WTC11 (cell line): ENCODE measurements around the gene CSN2. TPM values are rescaled to one million over a fixed set of nuclear protein-coding genes. Genes with fewer than 3 reads are reported as not detected.

Experiments used
- ATAC-seq: fragments of 200-7000 bp; cut with Tn5 transposase; 2 replicates; pipeline ENCODE4 v1.10.0; 2021; ENCODE audit warnings: mild to moderate bottlenecking, moderate library complexity
- CTCF ChIA-PET: fragments of 300-600 bp; sonication (Branson Sonifier 250); formaldehyde crosslinking; loops from one replicate; lab custom pipeline; 2021; ENCODE audit warnings: antibody characterized with exemption; lab: Charles Lee
- POLR2A ChIA-PET: fragments of 350-600 bp; sonication (Branson Sonifier 250); formaldehyde crosslinking; loops from one replicate; lab custom pipeline; 2021; ENCODE audit warnings: antibody characterized with exemption; lab: Charles Lee
- DNase-seq: peaks from one replicate; pipeline ENCODE4 v3.0.0; 2021; ENCODE audit warnings: low spot score
- H3K27ac Mint-ChIP-seq: 2 replicates; pipeline ENCODE4 v1.8.0; 2021; ENCODE audit warnings: mixed read lengths
- H3K27me3 Mint-ChIP-seq: 2 replicates; pipeline ENCODE4 v1.8.0; 2021; ENCODE audit warnings: low read depth, mild to moderate bottlenecking, moderate library complexity, mixed read lengths
- H3K36me3 Mint-ChIP-seq: 2 replicates; pipeline ENCODE4 v1.8.0; 2021; ENCODE audit warnings: mixed read lengths
- H3K4me1 Mint-ChIP-seq: 2 replicates; pipeline ENCODE4 v1.8.0; 2022; ENCODE audit warnings: mixed read lengths
- H3K4me3 Mint-ChIP-seq: 2 replicates; pipeline ENCODE4 v1.8.0; 2021; ENCODE audit warnings: mild to moderate bottlenecking, moderate library complexity, mixed read lengths
- H3K9me3 Mint-ChIP-seq: 2 replicates; pipeline ENCODE4 v1.8.0; 2021; ENCODE audit warnings: mixed read lengths
- ATF2 ChIP-seq: sonication (generic); formaldehyde crosslinking; IDR thresholded peaks from 2 replicates; pipeline ENCODE4 v1.8.1; 2022; ENCODE audit warnings: low read depth, missing genetic modification reagents, borderline replicate concordance
- ETV6 ChIP-seq: sonication (generic); formaldehyde crosslinking; IDR thresholded peaks from 2 replicates; pipeline ENCODE4 v1.8.1; 2022; ENCODE audit warnings: mild to moderate bottlenecking, missing genetic modification reagents
- FOXK1 ChIP-seq: sonication (generic); formaldehyde crosslinking; IDR thresholded peaks from 2 replicates; pipeline ENCODE4 v1.8.0; 2022; ENCODE audit warnings: mild to moderate bottlenecking, moderate library complexity, missing genetic modification reagents
- PRRX2 ChIP-seq: fragments of 250-450 bp; sonication (Bioruptor Pico); IDR thresholded peaks from 2 replicates; pipeline ENCODE4 v1.8.0; 2021; ENCODE audit warnings: mild to moderate bottlenecking
- SOX15 ChIP-seq: fragments of 250-450 bp; sonication (Bioruptor Pico); IDR thresholded peaks from 2 replicates; pipeline ENCODE4 v1.9.0; 2021; ENCODE audit warnings: mild to moderate bottlenecking
- TCF7 ChIP-seq: sonication (generic); formaldehyde crosslinking; IDR thresholded peaks from 2 replicates; pipeline ENCODE4 v1.8.0; 2022; ENCODE audit warnings: mild to moderate bottlenecking, low read depth, missing genetic modification reagents, moderate library complexity
- ZNF121 ChIP-seq: sonication (generic); formaldehyde crosslinking; IDR thresholded peaks from 2 replicates; pipeline ENCODE4 v1.8.0; 2023; ENCODE audit warnings: missing genetic modification reagents
- ZNF219 ChIP-seq: sonication (generic); formaldehyde crosslinking; IDR thresholded peaks from 2 replicates; pipeline ENCODE4 v1.8.0; 2023; ENCODE audit warnings: missing genetic modification reagents, mild to moderate bottlenecking, borderline replicate concordance
- ZNF232 ChIP-seq: sonication (generic); formaldehyde crosslinking; IDR thresholded peaks from 2 replicates; pipeline ENCODE4 v1.8.0; 2022; ENCODE audit warnings: mild to moderate bottlenecking, missing genetic modification reagents
- ZNF263 ChIP-seq: sonication (generic); formaldehyde crosslinking; IDR thresholded peaks from 2 replicates; pipeline ENCODE4 v1.8.1; 2022; ENCODE audit warnings: low read depth, mild to moderate bottlenecking, moderate library complexity, missing genetic modification reagents
- ZNF423 ChIP-seq: fragments of 250-450 bp; sonication (Bioruptor Pico); IDR thresholded peaks from 2 replicates; pipeline ENCODE4 v2.1.2; 2022; ENCODE audit warnings: mild to moderate bottlenecking, moderate library complexity
- ZNF532 ChIP-seq: fragments of 250-450 bp; sonication (Bioruptor Pico); IDR thresholded peaks from 2 replicates; pipeline ENCODE4 v1.9.0; 2021; ENCODE audit warnings: mild to moderate bottlenecking, borderline replicate concordance
- ZSCAN18 ChIP-seq: fragments of 250-450 bp; sonication (Bioruptor Pico); IDR thresholded peaks from 2 replicates; pipeline ENCODE4 v2.1.2; 2022; ENCODE audit warnings: mild to moderate bottlenecking, moderate library complexity
- total RNA-seq: library from RNA; stranded (reverse); gene quantifications from 3 replicates; pipeline ENCODE4 v1.2.3, GENCODE V29; 2021
- TF ChIP-seq, protein P1 (sequence below): sonication (generic); formaldehyde crosslinking; IDR thresholded peaks from 2 replicates; pipeline ENCODE4 v1.8.1; 2023; ENCODE audit warnings: mild to moderate bottlenecking, moderate library complexity, missing genetic modification reagents
- TF ChIP-seq, protein P2 (sequence below): sonication (generic); formaldehyde crosslinking; IDR thresholded peaks from 2 replicates; pipeline ENCODE4 v1.8.0; 2023; ENCODE audit warnings: missing genetic modification reagents, mild to moderate bottlenecking, borderline replicate concordance
- TF ChIP-seq, protein P3 (sequence below): fragments of 250-450 bp; sonication (Bioruptor Pico); IDR thresholded peaks from 2 replicates; pipeline ENCODE4 v1.9.0; 2021; ENCODE audit warnings: mild to moderate bottlenecking

The CSN2 gene
- total RNA-seq, 1 experiment from 2014 or later = not detected

DNA sequence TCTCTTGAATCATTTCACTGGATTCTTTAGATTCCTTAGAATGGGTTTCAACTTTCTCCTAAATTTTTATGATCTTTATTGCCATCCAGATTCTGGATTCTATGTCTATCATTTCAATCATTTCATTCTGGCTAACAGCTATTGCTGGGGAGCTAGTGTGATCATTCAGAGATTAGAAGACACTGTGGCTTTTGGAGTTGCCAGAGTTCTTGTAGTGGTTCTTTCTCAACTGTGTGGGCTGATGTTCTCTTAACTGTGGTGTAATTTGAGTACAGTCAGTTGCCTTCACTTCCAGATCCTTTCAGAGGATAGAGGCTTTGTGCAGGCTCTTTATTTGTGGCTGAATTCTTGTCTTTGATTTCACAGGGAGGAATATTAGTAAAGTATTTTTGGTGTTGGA, 12.1 kb upstream of the CSN2 start (continued):
- TF ChIP-seq ATF2 (CRISPR knock-in tag) = no peak

- ChIA-PET CTCF (no interaction called here), POLR2A (no interaction called here)
- ATAC-seq (no peak), DNase-seq (no peak)
- Mint-ChIP-seq H3K9me3 (no peaks in the 10 kb centered on the region), H3K27me3 (no peaks in the 10 kb centered on the region), H3K4me1 (0 out of 2 replicates have a peak, but pooled peaks cover 4% of the 10 kb centered on the region), H3K36me3 (no peaks in the 10 kb centered on the region), H3K27ac (no peak overlapping the region), H3K4me3 (no peak overlapping the region)
- TF ChIP-seq ETV6 (CRISPR knock-in tag) = no peak
- TF ChIP-seq, protein P1, sequence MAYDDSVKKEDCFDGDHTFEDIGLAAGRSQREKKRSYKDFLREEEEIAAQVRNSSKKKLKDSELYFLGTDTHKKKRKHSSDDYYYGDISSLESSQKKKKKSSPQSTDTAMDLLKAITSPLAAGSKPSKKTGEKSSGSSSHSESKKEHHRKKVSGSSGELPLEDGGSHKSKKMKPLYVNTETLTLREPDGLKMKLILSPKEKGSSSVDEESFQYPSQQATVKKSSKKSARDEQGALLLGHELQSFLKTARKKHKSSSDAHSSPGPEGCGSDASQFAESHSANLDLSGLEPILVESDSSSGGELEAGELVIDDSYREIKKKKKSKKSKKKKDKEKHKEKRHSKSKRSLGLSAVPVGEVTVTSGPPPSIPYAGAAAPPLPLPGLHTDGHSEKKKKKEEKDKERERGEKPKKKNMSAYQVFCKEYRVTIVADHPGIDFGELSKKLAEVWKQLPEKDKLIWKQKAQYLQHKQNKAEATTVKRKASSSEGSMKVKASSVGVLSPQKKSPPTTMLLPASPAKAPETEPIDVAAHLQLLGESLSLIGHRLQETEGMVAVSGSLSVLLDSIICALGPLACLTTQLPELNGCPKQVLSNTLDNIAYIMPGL (CRISPR knock-in tag) = no peak
Observed at GRCh38 chr4:69974631-69975030, 9.1 kb upstream of the CSN2 start.

DNA sequence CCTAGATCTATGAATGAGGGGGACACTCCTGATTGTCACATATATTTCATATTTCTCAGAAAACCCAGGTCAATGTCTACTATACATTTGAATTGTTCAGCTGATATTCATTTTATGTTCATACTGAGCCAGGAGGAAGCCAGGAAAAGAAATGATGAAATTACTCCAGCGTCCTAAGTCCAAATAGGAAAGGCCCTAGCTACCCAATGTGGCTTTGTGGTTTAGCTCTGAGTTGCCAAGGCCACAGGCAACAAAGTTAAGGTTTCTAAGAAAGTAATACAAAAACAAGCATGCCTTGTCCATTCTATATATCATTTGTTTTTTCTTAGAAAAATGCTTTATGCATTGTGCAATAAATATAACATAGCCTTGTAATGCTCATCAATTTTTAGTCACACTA, 4.5 kb upstream of the CSN2 start:
- no peak for ATAC-seq
- Mint-ChIP-seq H3K27me3 (no peaks in the 10 kb centered on the region), H3K4me1 (no peaks in the 10 kb centered on the region)
- TF ChIP-seq ZNF232 (CRISPR knock-in tag) = no peak
- TF ChIP-seq, protein P2, sequence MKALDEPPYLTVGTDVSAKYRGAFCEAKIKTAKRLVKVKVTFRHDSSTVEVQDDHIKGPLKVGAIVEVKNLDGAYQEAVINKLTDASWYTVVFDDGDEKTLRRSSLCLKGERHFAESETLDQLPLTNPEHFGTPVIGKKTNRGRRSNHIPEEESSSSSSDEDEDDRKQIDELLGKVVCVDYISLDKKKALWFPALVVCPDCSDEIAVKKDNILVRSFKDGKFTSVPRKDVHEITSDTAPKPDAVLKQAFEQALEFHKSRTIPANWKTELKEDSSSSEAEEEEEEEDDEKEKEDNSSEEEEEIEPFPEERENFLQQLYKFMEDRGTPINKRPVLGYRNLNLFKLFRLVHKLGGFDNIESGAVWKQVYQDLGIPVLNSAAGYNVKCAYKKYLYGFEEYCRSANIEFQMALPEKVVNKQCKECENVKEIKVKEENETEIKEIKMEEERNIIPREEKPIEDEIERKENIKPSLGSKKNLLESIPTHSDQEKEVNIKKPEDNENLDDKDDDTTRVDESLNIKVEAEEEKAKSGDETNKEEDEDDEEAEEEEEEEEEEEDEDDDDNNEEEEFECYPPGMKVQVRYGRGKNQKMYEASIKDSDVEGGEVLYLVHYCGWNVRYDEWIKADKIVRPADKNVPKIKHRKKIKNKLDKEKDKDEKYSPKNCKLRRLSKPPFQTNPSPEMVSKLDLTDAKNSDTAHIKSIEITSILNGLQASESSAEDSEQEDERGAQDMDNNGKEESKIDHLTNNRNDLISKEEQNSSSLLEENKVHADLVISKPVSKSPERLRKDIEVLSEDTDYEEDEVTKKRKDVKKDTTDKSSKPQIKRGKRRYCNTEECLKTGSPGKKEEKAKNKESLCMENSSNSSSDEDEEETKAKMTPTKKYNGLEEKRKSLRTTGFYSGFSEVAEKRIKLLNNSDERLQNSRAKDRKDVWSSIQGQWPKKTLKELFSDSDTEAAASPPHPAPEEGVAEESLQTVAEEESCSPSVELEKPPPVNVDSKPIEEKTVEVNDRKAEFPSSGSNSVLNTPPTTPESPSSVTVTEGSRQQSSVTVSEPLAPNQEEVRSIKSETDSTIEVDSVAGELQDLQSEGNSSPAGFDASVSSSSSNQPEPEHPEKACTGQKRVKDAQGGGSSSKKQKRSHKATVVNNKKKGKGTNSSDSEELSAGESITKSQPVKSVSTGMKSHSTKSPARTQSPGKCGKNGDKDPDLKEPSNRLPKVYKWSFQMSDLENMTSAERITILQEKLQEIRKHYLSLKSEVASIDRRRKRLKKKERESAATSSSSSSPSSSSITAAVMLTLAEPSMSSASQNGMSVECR (CRISPR knock-in tag) = no peak
- TF ChIP-seq SOX15 (CRISPR knock-in tag) = no peak
- no peak for TF ChIP-seq ZSCAN18
- TF ChIP-seq ZNF121 = no peak
- no peak for TF ChIP-seq ZNF423 (CRISPR knock-in tag)
- TF ChIP-seq ZNF532 (CRISPR knock-in tag) = no peak
- no peak for TF ChIP-seq PRRX2
- TF ChIP-seq ZNF219 = no peak
- no peak for TF ChIP-seq ZNF263 (CRISPR knock-in tag)
- TF ChIP-seq FOXK1 = no peak
- TF ChIP-seq, protein P3, sequence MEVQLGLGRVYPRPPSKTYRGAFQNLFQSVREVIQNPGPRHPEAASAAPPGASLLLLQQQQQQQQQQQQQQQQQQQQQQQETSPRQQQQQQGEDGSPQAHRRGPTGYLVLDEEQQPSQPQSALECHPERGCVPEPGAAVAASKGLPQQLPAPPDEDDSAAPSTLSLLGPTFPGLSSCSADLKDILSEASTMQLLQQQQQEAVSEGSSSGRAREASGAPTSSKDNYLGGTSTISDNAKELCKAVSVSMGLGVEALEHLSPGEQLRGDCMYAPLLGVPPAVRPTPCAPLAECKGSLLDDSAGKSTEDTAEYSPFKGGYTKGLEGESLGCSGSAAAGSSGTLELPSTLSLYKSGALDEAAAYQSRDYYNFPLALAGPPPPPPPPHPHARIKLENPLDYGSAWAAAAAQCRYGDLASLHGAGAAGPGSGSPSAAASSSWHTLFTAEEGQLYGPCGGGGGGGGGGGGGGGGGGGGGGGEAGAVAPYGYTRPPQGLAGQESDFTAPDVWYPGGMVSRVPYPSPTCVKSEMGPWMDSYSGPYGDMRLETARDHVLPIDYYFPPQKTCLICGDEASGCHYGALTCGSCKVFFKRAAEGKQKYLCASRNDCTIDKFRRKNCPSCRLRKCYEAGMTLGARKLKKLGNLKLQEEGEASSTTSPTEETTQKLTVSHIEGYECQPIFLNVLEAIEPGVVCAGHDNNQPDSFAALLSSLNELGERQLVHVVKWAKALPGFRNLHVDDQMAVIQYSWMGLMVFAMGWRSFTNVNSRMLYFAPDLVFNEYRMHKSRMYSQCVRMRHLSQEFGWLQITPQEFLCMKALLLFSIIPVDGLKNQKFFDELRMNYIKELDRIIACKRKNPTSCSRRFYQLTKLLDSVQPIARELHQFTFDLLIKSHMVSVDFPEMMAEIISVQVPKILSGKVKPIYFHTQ (CRISPR knock-in tag) = no peak
- TF ChIP-seq TCF7 (CRISPR knock-in tag) = no peak

More for the DNA sequence above, 4.5 kb upstream of the CSN2 start:
- POLR2A ChIA-PET = interaction anchor here (0.7 kb wide), 1 partner anchor 98 kb away, joined by 4 read pairs; no protein-coding TSS in a partner anchor
- Mint-ChIP-seq H3K9me3 (no peaks in the 10 kb centered on the region), H3K36me3 (no peaks in the 10 kb centered on the region), H3K27ac (no peak overlapping the region), H3K4me3 (no peak overlapping the region)
- no peak for DNase-seq
- CTCF ChIA-PET = no interaction called here
